Measurements from ENCODE around the gene NKTR. TPM values are rescaled to one million over a fixed set of nuclear protein-coding genes. Genes with fewer than 3 reads are reported as not detected.

The NKTR gene
- total RNA-seq, 1 donor from 2014 or later: 87.3 TPM

Other genes with a start within 250 kb of the NKTR start
- not detected for gene LYZL4, start 190.1 kb upstream of the NKTR start, total RNA-seq
- 212 TPM for gene VIPR1, start 98.0 kb upstream of the NKTR start, total RNA-seq
- gene SEC22C, start 18.7 kb upstream of the NKTR start, total RNA-seq: 51.3 TPM
- gene SS18L2, start 9.8 kb upstream of the NKTR start, total RNA-seq: 21.4 TPM
- 20.0 TPM for gene ZBTB47, start 53.0 kb downstream of the NKTR start, total RNA-seq
- not detected for gene KLHL40, start 84.9 kb downstream of the NKTR start, total RNA-seq
- 1.0 TPM for gene HHATL, start 102.1 kb downstream of the NKTR start, total RNA-seq
- 2.5 TPM for gene CCDC13, start 172.6 kb downstream of the NKTR start, total RNA-seq
- gene HIGD1A, start 203.8 kb downstream of the NKTR start, total RNA-seq: 83.8 TPM
- gene ACKR2, start 208.8 kb downstream of the NKTR start, total RNA-seq: 5.3 TPM

All from lower lobe of right lung (tissue), 1 donor.